Hepatic stellate cell (primary cell): ENCODE results near the gene TMEM175.
A peak's percentile ranks its signal among the peaks of the same experiment; 100 is the strongest.
"Not testable (repeated sequence)": the region's sequence is repeated elsewhere in the genome, so short reads cannot be mapped to it uniquely, and the experiment has no call there.

ENCODE experiments used
- DNase-seq: peaks from one replicate; pipeline ENCODE4 v3.0.0; 2011; ENCODE audit warnings: low spot score

TMEM175 gene

DNA sequence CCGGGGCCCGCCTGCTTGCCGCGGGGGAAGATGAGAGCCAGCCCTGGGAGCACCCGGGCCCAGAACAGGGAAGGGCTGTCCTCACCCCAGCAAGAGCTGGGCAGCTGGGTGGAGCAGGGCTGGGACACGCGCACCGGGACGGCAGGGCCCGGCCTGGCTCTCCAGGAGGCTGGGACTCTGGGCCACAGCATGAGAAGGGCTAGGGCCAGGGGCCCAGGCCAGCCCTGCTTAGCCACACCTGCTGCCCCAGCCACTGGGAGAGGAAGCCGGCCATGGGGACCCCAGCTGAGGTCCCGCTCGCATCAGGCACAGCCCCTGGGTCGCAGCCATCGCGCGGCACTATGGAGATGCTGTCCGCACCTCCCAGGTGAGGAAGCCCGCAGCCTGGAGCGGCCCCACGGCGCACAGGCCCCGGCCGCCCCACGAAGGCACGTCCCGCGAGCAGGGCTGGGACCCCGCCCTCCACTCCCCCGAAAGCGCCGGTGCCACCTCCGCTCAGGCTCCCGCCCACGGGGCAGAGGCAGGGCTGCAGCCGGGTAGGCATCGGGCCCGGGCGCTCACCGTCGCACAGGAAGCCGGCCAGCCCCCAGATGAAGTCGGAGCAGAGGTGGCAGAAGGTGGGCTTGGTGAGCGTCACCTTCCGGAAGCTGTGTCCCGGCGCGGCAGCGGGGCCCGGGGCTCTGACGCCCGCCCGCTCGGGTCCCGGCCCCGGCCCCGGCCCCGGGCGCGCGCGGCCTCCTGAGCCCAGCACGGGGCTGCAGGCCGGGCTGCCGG is 40.6 kb downstream of the TMEM175 start:
- DNase-seq: peak; percentile 77

DNA sequence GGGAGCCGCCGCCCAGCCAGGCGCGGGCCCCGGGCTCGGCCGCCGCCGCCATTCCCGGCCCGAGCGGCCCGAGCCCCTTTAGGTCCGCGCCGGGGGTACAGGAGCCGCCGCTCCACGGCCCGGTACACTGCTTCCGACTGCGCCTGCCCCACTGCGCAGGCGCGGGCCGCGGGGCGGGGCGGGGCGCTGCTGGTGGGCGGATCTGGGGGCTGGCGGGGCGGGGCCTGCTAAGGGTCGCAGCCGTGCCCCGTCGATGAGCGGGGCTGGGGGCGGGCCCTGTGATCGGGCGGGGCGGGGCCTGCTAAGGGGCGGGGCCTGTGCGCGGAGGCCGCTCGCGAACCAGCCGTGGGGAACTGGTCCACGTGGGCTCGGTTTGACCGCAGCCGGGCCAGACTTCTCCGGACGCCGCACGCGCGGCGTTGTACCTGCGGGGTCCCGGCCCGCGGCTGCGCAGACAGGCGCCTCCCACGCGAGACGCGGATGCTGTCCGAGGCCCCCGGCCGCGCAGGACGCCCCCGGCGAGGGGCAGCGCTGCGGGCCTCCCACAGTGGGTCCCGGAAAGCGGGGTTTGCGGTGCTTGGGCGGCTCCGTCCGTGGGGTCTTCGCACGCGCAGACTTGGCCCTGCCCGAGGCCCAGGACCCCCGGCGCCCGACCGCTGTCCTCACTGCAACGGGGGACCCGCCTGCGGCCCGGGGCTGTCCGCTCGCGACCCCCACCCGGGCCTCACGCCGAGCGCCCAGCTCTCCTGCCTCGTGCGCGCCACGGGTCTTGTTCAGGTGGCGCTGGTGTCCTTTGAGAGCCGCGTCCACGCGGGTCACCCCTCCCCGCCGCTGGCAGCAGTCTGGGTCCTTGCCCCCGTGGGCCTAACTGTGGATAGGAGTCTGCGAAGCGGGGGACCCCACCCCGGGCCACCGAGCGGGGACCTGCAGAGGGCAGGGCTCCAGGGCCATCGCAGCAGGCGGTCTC is 41.5 kb downstream of the TMEM175 start, which contains the start of gene DGKQ:
Gene DGKQ (minus strand): TSS at position 139 of the 967 bp plus-strand sequence. CDS start 87 bp downstream, at position 52.
- peak; percentile 97 for DNase-seq

- no peak for DNase-seq
These were observed 42.4 kb downstream of the TMEM175 start for GRCh38 chr4:974668-975067.

DNA sequence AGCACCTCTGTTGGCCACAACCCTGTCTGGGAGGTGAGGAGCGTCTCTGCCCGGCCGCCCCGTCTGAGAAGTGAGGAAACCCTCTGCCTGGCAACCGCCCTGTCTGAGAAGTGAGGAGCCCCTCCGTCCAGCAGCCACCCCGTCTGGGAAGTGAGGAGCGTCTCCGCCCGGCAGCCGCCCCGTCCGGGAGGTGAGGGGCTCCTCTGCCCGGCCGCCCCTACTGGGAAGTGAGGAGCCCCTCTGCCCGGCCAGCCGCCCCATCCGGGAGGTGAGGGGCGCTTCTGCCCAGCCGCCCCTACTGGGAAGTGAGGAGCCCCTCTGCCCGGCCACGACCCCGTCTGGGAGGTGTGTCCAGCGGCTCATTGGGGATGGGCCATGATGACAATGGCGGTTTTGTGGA is 43.8 kb downstream of the TMEM175 start:
- not testable (repeated sequence) for DNase-seq

GRCh38 chr4:978957-979701 is 46.9 kb downstream of the TMEM175 start:
- peak; percentile 44 for DNase-seq

DNA sequence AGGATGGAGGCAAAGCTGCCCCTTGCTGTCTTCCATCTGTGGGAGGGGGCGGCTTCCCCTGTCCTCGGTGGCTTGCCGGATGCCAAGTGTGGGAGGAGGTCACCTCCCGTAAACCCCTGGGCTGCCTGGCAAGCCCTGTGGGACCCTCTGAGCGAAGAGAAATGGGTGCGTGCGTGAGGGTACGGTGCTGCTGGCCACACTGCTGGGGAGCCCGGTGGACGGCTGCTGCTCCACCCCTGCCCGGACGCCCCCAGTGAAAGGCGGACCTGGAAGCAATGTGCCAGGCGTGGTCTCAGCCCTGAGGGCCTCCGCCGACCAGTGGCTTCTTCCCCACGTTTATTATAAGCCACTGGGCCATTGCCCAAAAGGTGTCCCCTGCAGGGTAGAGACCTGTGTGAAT is 50.0 kb downstream of the TMEM175 start:
- DNase-seq: no peak

DNA sequence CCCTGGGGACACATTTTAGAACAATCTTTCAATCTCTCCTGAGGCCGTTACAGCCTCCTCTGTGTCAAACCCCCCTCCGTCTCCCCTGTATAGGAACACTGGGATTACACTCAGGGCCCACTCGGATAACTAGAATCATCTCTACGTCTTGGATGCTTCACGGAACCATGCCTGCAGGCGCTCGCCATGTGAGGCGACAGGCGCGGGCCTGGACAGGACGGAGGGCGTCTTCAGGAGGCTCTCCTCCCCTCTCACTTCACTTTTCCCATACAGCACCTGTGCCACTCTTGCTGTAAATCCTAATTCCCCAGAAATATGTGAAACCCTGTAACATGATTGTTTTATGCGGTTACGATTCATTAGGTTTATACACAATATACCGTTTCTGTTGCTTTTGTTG is 50.6 kb downstream of the TMEM175 start:
- DNase-seq: no peak

GRCh38 chr4:984336-985054 is 52.2 kb downstream of the TMEM175 start:
- DNase-seq: no peak

GRCh38 chr4:985123-985830 is 53.0 kb downstream of the TMEM175 start:
- peak; percentile 86 for DNase-seq

DNA sequence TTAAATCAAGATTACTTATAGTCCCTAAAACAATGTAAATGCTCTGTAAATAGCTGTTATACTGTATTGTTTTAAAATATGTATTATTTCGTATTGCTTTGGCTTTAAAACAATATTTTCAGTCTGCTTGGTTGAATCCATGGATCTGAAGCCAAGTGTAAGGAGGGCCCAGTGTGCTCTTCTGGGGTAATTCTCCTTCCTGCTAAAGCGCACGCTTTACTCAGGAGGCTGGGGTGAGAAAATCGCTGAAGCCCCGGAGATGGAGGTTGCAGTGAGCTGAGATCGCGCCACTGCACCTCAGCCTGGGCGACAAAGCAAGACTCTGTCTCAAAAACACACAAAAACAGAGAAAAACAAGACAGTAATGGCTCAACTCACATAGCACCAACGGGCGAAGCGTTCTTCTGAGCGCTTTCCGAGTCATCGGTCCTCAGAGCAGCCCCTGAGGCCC is 54.2 kb downstream of the TMEM175 start:
- no peak for DNase-seq

DNA sequence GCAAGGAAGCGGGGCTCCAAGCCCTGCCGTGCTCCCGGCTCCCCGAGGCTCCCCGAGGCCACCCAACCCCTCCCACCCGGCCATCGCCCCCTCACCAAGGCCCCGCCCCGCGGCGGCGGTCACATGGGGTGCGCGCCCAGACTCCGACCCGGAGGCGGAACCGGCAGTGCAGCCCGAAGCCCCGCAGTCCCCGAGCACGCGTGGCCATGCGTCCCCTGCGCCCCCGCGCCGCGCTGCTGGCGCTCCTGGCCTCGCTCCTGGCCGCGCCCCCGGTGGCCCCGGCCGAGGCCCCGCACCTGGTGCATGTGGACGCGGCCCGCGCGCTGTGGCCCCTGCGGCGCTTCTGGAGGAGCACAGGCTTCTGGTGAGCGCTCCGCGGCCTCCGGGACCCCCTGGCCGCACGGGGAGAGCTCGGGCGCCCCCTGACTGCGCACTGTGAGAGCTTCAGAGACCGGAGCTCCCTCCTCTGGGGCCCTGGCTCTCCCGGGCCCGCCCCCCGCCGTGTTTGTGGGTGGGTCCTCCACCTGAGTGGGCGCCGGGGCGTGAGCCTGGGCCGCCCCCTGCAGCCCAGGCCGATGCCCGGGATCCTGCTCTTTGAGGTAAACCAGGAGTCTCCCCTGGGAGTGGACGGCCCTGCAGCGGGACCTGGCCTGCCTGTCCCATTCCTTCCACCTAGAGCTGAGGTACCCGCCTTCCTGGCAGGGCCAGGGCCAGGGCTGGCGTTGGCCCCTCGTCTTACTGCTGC is 54.8 kb downstream of the TMEM175 start, which contains the start of gene IDUA:
Gene IDUA (plus strand): TSS at position 166 of the 745 bp plus-strand sequence. CDS start 41 bp downstream, at position 207.
- peak; percentile 87 for DNase-seq

- DNase-seq: peak; percentile 74
These were observed 55.6 kb downstream of the TMEM175 start for GRCh38 chr4:987624-988513.

DNA sequence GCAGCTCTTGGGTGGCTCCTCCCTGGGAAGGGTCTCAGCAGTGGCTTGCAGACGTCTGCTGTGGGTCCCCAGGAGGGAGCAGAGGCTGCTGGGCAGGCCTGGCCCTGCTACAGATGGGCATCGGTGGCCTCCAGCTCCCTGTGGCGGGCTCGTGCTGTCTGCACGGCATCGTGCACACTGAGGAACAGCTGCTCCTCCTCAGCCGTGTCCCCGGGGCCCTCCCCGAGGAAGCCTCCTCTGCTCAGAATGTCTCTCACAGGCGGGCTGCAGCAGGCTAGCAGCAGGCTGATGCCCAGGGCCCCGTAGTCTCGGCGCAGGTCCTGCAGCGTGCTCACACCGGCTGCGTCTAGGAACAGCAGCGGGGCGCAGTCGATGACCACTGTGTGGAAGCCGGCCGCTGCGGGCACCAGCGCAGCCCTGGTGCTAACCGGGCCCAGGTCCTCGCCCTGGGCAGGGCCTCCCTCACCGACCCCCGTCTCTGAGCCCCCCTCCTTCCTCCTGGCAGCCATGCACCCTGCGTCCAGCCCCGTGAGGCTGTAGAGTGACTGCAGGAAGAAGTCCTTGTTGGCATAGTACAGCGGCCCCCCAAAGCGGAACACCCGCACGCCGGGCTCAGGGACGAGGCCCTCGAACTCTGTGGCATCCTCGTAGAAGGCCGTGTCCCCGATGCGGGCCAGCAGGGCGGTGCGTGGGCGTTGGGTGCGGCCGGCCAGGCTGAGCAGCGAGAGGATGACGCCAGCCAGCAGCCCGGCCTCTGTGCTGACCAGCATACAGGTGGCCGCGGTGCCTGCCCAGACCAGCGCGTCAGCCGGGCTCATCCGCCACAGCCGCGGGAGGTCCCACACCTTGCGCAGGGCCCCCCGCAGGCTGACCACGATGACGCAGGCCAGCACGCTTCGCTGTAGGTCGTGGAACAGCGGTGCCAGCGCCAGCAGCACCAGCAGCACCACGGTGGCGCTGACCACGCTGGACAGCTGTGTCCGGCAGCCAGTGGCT is 56.8 kb downstream of the TMEM175 start:
- no peak for DNase-seq

- no peak for DNase-seq
These were observed 57.6 kb downstream of the TMEM175 start for GRCh38 chr4:989722-990471.

DNA sequence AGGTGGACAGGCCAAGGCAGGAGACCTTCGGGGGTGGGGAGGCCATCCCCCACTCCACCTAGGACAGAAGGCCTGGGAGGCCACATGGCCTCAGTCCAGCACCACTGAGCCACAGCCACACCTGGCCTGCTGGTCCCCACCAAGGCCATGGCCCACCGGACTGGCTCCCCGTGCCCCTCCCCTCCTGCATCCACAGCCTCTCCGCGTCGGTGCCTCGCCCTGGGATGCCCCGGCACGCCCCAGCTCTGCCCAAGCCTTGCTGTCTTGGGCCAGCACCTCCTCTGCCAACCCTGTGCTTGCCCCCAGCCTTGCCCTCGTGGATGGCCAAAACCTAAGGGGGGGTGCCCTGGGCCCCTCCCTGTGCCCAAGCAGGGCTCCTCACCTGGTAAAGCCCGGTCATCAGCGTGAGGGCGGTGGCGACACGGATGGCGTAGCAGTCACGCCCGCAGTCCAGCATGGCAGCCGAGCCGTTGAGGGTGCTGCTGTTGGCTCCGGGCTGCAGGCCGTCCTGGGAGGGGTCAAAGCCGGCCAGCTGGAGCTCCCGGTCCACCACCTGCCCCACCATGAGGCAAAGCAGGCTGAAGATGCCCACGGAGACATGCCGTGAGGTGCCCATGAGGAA is 58.6 kb downstream of the TMEM175 start:
- DNase-seq: no peak
